Ovary (tissue), 3 donors: ENCODE measurements around the gene BCAS4.

ENCODE experiments used
- EP300 ChIP-seq: sonication (generic); formaldehyde crosslinking; IDR thresholded peaks from one replicate; pipeline ENCODE4 v1.6.1; 2017; ENCODE audit warnings: antibody characterized with exemption
- POLR2A ChIP-seq: fragments of 450-650 bp; IDR thresholded peaks from one replicate; pipeline ENCODE4 v1.6.1; 2017; ENCODE audit warnings: antibody characterized with exemption, mild to moderate bottlenecking, moderate library complexity
- TF ChIP-seq, protein P1 (sequence below), 3 donors: fragments of 450-650 bp in 2 of 3; fragments of 200-600 bp in 1 of 3; IDR thresholded peaks; one replicate each; pipeline versions ENCODE4 v1.5.1 to v1.8.0; 2016 to 2022; ENCODE audit warnings: antibody characterized with exemption in 3 of 3, mild to moderate bottlenecking in 1 of 3
- donor health status: DM: no; HTN: no; CAD: no.

DNA sequence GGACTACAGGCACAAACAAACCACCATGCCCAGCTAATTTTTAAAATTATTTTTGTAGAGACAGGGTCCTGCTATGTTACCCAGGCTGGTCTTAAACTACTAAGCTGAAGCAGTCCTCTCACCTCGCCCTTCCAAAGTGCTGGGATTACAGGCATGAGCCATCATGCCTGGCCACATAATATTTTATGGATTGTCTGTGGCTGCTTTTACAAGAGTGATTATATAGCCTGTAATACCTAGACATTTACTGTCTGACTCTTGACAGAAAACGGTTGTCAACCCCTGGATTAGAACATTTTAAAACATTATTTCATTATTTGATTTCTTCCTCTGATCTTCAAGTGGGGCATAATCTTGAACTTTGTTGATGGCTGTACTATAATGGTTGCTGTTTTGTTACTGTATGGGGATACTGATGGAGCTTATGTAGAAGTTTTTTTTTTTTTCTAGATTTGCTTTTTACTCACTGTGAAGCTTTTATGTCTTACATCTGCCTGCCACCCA, 49.2 kb upstream of the BCAS4 start:
- TF ChIP-seq, protein P1, sequence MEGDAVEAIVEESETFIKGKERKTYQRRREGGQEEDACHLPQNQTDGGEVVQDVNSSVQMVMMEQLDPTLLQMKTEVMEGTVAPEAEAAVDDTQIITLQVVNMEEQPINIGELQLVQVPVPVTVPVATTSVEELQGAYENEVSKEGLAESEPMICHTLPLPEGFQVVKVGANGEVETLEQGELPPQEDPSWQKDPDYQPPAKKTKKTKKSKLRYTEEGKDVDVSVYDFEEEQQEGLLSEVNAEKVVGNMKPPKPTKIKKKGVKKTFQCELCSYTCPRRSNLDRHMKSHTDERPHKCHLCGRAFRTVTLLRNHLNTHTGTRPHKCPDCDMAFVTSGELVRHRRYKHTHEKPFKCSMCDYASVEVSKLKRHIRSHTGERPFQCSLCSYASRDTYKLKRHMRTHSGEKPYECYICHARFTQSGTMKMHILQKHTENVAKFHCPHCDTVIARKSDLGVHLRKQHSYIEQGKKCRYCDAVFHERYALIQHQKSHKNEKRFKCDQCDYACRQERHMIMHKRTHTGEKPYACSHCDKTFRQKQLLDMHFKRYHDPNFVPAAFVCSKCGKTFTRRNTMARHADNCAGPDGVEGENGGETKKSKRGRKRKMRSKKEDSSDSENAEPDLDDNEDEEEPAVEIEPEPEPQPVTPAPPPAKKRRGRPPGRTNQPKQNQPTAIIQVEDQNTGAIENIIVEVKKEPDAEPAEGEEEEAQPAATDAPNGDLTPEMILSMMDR (IDR thresholded peaks at IDR 0.05): no peak
- TF ChIP-seq POLR2A (no peak), EP300 (no peak)
